Left lung (tissue), 10 donors: Measurements from ENCODE around the gene DENND1A. TPM values are rescaled to one million over a fixed set of nuclear protein-coding genes. Genes with fewer than 3 reads are reported as not detected.

Experiments used
- ATAC-seq: fragments of 200-7000 bp; cut with Tn5 transposase; one replicate; pipeline ENCODE4 v1.9.1; 2020; ENCODE audit warnings: moderate library complexity
- DNase-seq, 4 donors: peaks; one replicate each; pipeline ENCODE4 v3.0.0-alpha.2; 2013 to 2020
- H3K27ac ChIP-seq, 2 donors: fragments of 200-600 bp; sonication (generic) in 1 of 2; one replicate each; pipeline versions ENCODE4 v1.5.0 to v1.8.0; 2020 to 2021
- H3K27me3 ChIP-seq, 2 donors: fragments of 200-600 bp; sonication (generic) in 1 of 2; one replicate each; pipeline versions ENCODE4 v1.5.0 to v1.8.0; 2020 to 2021
- H3K36me3 ChIP-seq, 2 donors: fragments of 200-600 bp; sonication (generic) in 1 of 2; one replicate each; pipeline versions ENCODE4 v1.5.0 to v1.8.0; 2020 to 2021
- H3K4me1 ChIP-seq, 2 donors: fragments of 200-600 bp; one replicate each; pipeline ENCODE4 v1.8.0; 2021
- H3K4me3 ChIP-seq, 2 donors: fragments of 200-600 bp; sonication (generic) in 1 of 2; one replicate each; pipeline versions ENCODE4 v1.5.0 to v1.8.0; 2020 to 2021; ENCODE audit warnings: mild to moderate bottlenecking in 1 of 2
- H3K9me3 ChIP-seq, 2 donors: fragments of 200-600 bp; sonication (generic) in 1 of 2; one replicate each; pipeline versions ENCODE4 v1.5.0 to v1.8.0; 2020 to 2021
- CTCF ChIP-seq, 2 donors: fragments of 200-600 bp; sonication (generic) in 1 of 2; IDR thresholded peaks; one replicate each; pipeline versions ENCODE4 v1.5.0 to v1.8.0; 2021; ENCODE audit warnings: antibody characterized with exemption in 2 of 2
- intact Hi-C, 2 donors: fragments of 100-400 bp; cut with DNase I; formaldehyde crosslinking; loops; one replicate each; pipeline versions ENCODE4 v1.11.2 to v1.14.2; 2022
- polyA plus RNA-seq, 6 donors: library from polyadenylated mRNA; unstranded; fragments of 120-200 nt; gene quantifications; one replicate each; pipeline ENCODE4 v1.2.1, GENCODE V29; 2013; ENCODE audit not compliant: insufficient read length in 6 of 6
- total RNA-seq, 2 donors: library from RNA; stranded (reverse); fragmentation: NEBNext Ultra II Directional; extraction: Animal tissue kit (Norgen Biotek cat#: 25700); gene quantifications; one replicate each; pipeline ENCODE4 v1.2.1, GENCODE V29; 2021
- donor health status: DM: no; HTN: yes; CAD: no.
- donor health status: DM: no; HTN: no; CAD: no.

DENND1A gene
- total and polyA plus RNA-seq, 8 donors = 8.3 to 23.2 (median 9.7) TPM

- Histone ChIP-seq H3K9me3 (no peaks in the 10 kb centered on the region), H3K4me1 (no peaks in the 10 kb centered on the region), H3K4me3 (no peak overlapping the region), H3K27ac (no peak overlapping the region), H3K36me3 (peaks cover 0 to 11% of the 10 kb centered on the region in 2 donors), H3K27me3 (no peaks in the 10 kb centered on the region)
- TF ChIP-seq CTCF (IDR thresholded peaks at IDR 0.05) = no peak
- peak in 1 of 4 donors; percentile 36 for DNase-seq
- no peak for ATAC-seq
- intact Hi-C loops = no loop called here
These were observed 517.6 kb downstream of the DENND1A start for GRCh38 chr9:123412171-123412820.

- Histone ChIP-seq H3K27ac (no peak overlapping the region), H3K4me1 (no peaks in the 10 kb centered on the region), H3K9me3 (no peaks in the 10 kb centered on the region), H3K4me3 (no peak overlapping the region), H3K36me3 (peaks cover 0 to 9% of the 10 kb centered on the region in 2 donors), H3K27me3 (no peaks in the 10 kb centered on the region)
- intact Hi-C loops = no loop called here
- TF ChIP-seq CTCF (IDR thresholded peaks at IDR 0.05) = no peak
- DNase-seq (peak in 1 of 4 donors; percentile 33), ATAC-seq (no peak)
These were observed 518.3 kb downstream of the DENND1A start for GRCh38 chr9:123411636-123412035.

DNA sequence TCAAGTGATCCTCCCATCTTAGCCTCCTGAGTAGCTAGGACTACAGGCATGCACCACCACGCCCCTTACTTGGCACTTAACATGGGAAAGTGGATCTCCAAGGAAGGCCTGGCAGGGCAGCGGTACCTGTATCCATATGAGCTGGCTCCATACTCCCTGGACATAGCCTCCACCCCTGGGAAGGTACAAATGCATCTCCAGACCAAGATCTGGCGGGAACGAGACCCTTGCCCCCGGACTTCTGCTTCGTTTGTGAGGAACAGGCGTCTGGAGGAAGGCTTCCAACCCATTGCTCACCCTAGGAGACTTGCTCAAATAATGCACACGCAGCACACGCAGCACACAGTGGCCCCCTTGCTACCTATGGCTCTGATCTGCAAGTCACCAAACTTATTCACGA lies 518.7 kb downstream of the DENND1A start:
- no peak overlapping the region for H3K27ac ChIP-seq
- peak in 1 of 4 donors; percentile 26 for DNase-seq
- no peak overlapping the region for H3K4me3 ChIP-seq
- no peaks in the 10 kb centered on the region for H3K4me1 ChIP-seq
- no peak for ATAC-seq
- H3K27me3 ChIP-seq = no peaks in the 10 kb centered on the region
- H3K9me3 ChIP-seq = no peaks in the 10 kb centered on the region
- no peak for TF ChIP-seq CTCF (IDR thresholded peaks at IDR 0.05)
- intact Hi-C loops = no loop called here
- H3K36me3 ChIP-seq = peaks cover 0 to 5% of the 10 kb centered on the region in 2 donors

GRCh38 chr9:123410281-123410910 lies 519.5 kb downstream of the DENND1A start:
- ATAC-seq = no peak
- intact Hi-C loops = no loop called here
- DNase-seq = peak in 1 of 4 donors; percentile 27
- Histone ChIP-seq H3K27me3 (no peaks in the 10 kb centered on the region), H3K4me3 (no peak overlapping the region), H3K36me3 (peaks cover 0 to 4% of the 10 kb centered on the region in 2 donors), H3K27ac (no peak overlapping the region), H3K4me1 (no peaks in the 10 kb centered on the region), H3K9me3 (no peaks in the 10 kb centered on the region)
- no peak for TF ChIP-seq CTCF (IDR thresholded peaks at IDR 0.05)
